ENCODE results near the gene RANBP1.

Gene RANBP1

DNA sequence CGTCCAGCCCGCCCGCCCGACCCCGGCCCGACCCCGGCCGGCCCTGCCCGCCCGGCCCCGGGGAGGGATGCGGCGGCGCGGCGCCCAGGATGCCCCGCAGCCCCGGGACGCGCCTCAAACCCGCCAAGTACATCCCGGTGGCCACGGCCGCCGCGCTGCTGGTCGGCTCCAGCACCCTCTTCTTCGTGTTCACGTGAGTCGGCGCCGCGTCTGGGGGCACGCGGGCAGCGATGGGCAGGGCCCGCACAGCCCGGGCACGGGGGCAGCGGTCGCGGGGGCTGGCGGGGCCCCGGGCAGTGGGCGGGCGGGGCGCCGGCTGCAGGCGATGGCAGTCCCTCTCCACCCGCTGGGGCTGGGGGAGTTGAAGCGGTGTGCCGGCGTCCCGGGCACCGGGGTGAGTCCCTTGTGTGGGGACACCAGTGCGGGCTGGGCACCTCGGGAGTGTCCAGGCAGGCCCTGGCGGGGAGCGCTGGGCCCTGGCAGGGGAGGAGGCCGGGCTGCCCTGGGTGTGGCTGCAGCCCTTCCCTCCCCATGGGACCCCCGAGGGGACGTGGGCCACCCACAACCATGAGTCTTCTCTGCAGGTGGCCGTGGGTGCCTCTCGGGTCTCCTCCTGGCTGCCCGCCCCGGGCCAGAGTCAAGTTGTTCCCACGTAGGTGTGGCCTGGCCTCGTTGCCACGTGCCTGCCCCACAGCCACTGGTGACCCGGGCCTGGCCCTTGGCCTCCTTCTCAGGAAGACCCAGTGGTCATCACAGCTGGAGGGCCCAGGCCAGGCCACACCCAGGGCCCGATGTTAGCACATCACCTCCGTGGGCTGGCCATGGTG lies 16.2 kb downstream of the RANBP1 start:
- no peak overlapping the region; the same call in 1 of the 2 replicates for H2AFZ ChIP-seq (ENCODE audit: low read length)
- H3K9me3 ChIP-seq (ENCODE audit: insufficient read depth, low read depth, low read length) = no peaks in the 10 kb centered on the region
- no peaks in the 10 kb centered on the region for H3K9me2 ChIP-seq (replicated peaks; ENCODE audit: low read depth, low read length)
- H3K36me3 ChIP-seq (ENCODE audit: insufficient read depth, low read length) = peaks cover 18% of the 10 kb centered on the region; the same call in 1 of the 2 replicates
- H3K79me2 ChIP-seq (ENCODE audit: insufficient read depth, low read length) = peaks cover 45% of the 10 kb centered on the region; the same call in 1 of the 2 replicates
- peak overlapping the region; percentile 71 for H3K9ac ChIP-seq (ENCODE audit: low read depth, low read length, poor library complexity, severe bottlenecking)
- H4K20me1 ChIP-seq (ENCODE audit: insufficient read depth, low read length, poor library complexity, severe bottlenecking) = peaks cover 23% of the 10 kb centered on the region
- TF ChIP-seq, protein P1, sequence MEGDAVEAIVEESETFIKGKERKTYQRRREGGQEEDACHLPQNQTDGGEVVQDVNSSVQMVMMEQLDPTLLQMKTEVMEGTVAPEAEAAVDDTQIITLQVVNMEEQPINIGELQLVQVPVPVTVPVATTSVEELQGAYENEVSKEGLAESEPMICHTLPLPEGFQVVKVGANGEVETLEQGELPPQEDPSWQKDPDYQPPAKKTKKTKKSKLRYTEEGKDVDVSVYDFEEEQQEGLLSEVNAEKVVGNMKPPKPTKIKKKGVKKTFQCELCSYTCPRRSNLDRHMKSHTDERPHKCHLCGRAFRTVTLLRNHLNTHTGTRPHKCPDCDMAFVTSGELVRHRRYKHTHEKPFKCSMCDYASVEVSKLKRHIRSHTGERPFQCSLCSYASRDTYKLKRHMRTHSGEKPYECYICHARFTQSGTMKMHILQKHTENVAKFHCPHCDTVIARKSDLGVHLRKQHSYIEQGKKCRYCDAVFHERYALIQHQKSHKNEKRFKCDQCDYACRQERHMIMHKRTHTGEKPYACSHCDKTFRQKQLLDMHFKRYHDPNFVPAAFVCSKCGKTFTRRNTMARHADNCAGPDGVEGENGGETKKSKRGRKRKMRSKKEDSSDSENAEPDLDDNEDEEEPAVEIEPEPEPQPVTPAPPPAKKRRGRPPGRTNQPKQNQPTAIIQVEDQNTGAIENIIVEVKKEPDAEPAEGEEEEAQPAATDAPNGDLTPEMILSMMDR (conservative IDR thresholded peaks at IDR 0.05; ENCODE audit: low read length) = no peak
- no peak for TF ChIP-seq EZH2phosphoT487 (IDR thresholded peaks at IDR 0.05; ENCODE audit: borderline replicate concordance)
- H3F3A ChIP-seq (ENCODE audit: low read depth) = 0 out of 2 replicates have a peak, but pooled peaks cover 2% of the 10 kb centered on the region
- peak overlapping the region; percentile 78 for H3K4me3 ChIP-seq (ENCODE audit: low read length, poor library complexity, severe bottlenecking)
- H3K4me2 ChIP-seq (ENCODE audit: low read depth, low read length, poor library complexity, severe bottlenecking) = peak overlapping the region; percentile 86
- no peaks in the 10 kb centered on the region for H3K27me3 ChIP-seq (ENCODE audit: insufficient read depth, low read length, poor library complexity, severe bottlenecking)
- peaks cover 19% of the 10 kb centered on the region for H3K4me1 ChIP-seq (ENCODE audit: insufficient read depth, low read length, poor library complexity, severe bottlenecking)

DNA sequence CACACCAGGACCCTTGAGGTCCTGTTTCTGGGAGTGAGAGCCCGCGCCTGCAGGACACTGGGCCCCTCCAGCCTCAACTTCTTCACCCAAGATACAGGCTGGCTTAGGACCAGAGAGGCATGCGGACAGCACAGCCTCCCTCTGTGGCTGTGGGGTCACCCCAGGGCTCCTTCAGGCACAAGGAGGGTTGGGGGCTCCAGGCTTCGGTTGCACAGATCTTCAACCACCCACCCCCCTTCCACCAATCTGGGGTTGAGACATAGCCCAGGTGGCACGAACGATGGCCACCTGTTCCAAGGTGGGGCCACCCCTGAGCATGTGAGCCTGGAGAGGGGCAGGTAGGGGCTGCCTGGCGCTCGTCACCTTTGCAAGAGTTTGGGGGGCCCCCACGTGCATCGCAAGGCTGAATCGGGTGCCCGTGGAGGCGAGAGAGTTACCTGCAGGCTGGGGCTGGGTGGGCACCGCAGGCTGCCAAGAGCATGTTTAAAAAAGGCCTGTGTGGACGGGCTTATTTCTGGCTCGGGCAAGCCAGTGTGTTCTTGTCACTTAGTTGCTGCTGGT lies 16.9 kb downstream of the RANBP1 start:
- Histone ChIP-seq H3K9ac (ENCODE audit: low read depth, low read length, poor library complexity, severe bottlenecking) (peak overlapping the region; percentile 71), H3F3A (ENCODE audit: low read depth) (0 out of 2 replicates have a peak, but pooled peaks cover 2% of the 10 kb centered on the region), H3K4me2 (ENCODE audit: low read depth, low read length, poor library complexity, severe bottlenecking) (peak overlapping the region; percentile 86), H3K4me3 (ENCODE audit: low read length, poor library complexity, severe bottlenecking) (peak overlapping the region; percentile 78), H4K20me1 (ENCODE audit: insufficient read depth, low read length, poor library complexity, severe bottlenecking) (peaks cover 20% of the 10 kb centered on the region), H3K9me2 (replicated peaks; ENCODE audit: low read depth, low read length) (no peaks in the 10 kb centered on the region), H2AFZ (ENCODE audit: low read length) (no peak overlapping the region), H3K27me3 (ENCODE audit: insufficient read depth, low read length, poor library complexity, severe bottlenecking) (no peaks in the 10 kb centered on the region), H3K36me3 (ENCODE audit: insufficient read depth, low read length) (peaks cover 11% of the 10 kb centered on the region; the same call in 1 of the 2 replicates), H3K4me1 (ENCODE audit: insufficient read depth, low read length, poor library complexity, severe bottlenecking) (peaks cover 23% of the 10 kb centered on the region), H3K79me2 (ENCODE audit: insufficient read depth, low read length) (peaks cover 47% of the 10 kb centered on the region; the same call in 1 of the 2 replicates), H3K9me3 (ENCODE audit: insufficient read depth, low read depth, low read length) (no peaks in the 10 kb centered on the region)
- no peak for TF ChIP-seq EZH2phosphoT487 (IDR thresholded peaks at IDR 0.05; ENCODE audit: borderline replicate concordance)
- TF ChIP-seq, protein P1 (conservative IDR thresholded peaks at IDR 0.05; ENCODE audit: low read length) = no peak

GRCh38 chr22:20133930-20134549 lies 18.1 kb downstream of the RANBP1 start:
- Histone ChIP-seq H3K9me2 (replicated peaks; ENCODE audit: low read depth, low read length) (no peaks in the 10 kb centered on the region), H3K4me2 (ENCODE audit: low read depth, low read length, poor library complexity, severe bottlenecking) (peak overlapping the region; percentile 44), H3F3A (ENCODE audit: low read depth) (no peaks in the 10 kb centered on the region), H3K9ac (ENCODE audit: low read depth, low read length, poor library complexity, severe bottlenecking) (no peak overlapping the region), H3K79me2 (ENCODE audit: insufficient read depth, low read length) (peaks cover 47% of the 10 kb centered on the region; the same call in 1 of the 2 replicates), H4K20me1 (ENCODE audit: insufficient read depth, low read length, poor library complexity, severe bottlenecking) (peaks cover 18% of the 10 kb centered on the region), H3K27me3 (ENCODE audit: insufficient read depth, low read length, poor library complexity, severe bottlenecking) (no peaks in the 10 kb centered on the region), H3K36me3 (ENCODE audit: insufficient read depth, low read length) (no peaks in the 10 kb centered on the region), H3K4me3 (ENCODE audit: low read length, poor library complexity, severe bottlenecking) (no peak overlapping the region), H3K4me1 (ENCODE audit: insufficient read depth, low read length, poor library complexity, severe bottlenecking) (peaks cover 23% of the 10 kb centered on the region), H2AFZ (ENCODE audit: low read length) (no peak overlapping the region), H3K9me3 (ENCODE audit: insufficient read depth, low read depth, low read length) (no peaks in the 10 kb centered on the region)
- TF ChIP-seq EZH2phosphoT487 (IDR thresholded peaks at IDR 0.05; ENCODE audit: borderline replicate concordance) = no peak
- TF ChIP-seq, protein P1 (conservative IDR thresholded peaks at IDR 0.05; ENCODE audit: low read length) = no peak
